GM20431 (cell line): ENCODE results near the gene STK25.
"Not testable (repeated sequence)": the region's sequence is repeated elsewhere in the genome, so short reads cannot be mapped to it uniquely, and the experiment has no call there.

Experiments used
- in situ Hi-C: fragments of 300-500 bp; cut with MseI, MboI; formaldehyde crosslinking; loops from one replicate; pipeline ENCODE4 v1.15.0; 2020; ENCODE audit warnings: low sequenced_read_pairs; ENCODE audit not compliant: unreplicated experiment

STK25 gene

DNA sequence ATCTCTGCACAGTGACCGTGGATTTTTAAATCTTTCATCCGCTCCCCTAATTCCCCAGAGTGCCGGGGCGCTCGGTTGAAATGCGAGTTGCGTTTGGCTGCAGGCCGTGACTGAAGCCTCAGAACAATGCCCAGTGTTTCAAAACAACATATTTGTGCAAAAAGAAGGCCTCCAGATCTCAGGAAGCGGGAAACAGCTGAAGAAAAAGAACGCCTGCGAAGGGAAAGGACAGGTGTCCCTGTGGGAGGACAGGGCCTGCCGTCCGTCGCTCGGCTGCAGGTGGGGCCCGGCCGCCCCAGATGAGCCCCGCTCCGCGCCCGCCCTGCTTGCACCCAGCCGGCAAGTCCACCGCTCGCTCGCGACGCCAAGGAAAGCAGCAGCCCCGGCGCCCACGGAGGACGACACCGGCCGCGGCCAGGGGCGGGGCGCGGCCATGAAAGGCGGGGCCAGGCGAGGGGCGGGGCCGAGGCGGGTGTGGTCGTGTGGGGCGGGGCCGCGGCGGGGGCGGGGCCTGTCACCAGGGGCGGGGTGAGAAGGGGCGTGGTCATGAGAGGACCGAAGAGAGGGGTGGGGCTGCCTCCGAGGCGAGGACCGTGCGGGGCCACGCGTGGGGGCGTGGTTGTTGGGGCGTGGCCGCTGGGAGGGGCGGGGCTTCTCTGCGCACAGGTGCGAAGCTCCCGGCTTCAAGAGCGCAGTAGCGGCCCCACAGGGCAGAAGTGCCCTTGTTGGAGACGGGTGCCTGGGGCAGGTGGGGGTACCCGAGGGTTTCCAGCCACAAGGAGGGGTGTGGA is 32.6 kb upstream of the STK25 start:
- in situ Hi-C loops = no loop called here

DNA sequence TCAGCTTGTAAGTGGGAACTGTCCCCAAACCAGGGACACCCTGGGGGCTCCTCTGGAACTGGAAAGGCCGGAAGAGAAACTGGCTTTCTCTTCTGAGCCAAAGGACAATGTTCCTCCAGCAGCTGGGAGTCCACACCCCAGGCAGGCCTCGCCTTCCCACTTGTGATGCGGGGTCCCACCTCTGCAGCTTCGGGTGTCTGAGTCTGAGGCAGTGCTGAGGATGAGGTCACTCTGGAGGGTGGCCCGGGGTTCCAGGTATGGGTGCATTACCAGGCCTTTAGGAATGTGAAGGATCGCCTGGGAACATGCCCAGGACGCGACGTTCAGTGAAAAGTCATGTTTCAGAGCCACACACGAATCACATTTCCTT is 32.0 kb upstream of the STK25 start:
- in situ Hi-C loops = no loop called here

DNA sequence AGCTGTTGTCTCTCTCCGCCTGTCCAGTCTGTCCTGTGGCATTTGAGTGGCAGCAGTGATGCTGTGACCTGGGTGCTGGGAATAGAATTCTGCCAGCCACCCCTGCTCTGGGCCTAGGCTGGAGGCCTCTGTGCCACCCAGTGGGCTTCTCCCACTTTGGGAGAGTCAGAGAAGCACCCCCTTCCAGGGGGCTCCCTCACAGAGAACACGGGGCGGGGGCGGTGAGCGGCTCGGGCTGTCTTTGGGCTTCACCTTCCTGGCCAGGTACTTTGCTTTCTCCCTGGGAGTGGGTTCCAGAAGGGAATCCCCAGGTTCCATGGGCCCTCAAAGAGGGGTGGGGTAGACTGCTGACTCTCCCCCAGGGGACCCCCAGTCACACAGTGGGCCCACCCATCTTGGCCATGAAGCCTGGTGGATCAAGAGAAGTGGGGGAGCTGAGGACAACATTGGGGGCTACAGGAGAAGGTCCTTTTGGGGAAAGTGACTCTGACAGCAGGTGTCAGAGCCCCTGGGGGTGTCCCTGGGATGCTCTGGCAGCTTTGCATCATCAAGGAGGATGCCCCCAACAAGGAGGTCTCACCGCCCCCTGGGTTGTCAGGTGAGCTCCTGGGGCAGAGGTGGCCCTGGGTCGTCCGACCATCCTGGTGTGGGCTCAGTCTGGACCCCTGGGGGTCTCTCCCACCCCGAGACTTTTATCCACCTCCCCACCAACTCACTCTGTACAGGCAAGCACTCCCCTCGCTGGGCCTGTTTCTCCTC is 31.4 kb upstream of the STK25 start:
- in situ Hi-C loops = no loop called here

DNA sequence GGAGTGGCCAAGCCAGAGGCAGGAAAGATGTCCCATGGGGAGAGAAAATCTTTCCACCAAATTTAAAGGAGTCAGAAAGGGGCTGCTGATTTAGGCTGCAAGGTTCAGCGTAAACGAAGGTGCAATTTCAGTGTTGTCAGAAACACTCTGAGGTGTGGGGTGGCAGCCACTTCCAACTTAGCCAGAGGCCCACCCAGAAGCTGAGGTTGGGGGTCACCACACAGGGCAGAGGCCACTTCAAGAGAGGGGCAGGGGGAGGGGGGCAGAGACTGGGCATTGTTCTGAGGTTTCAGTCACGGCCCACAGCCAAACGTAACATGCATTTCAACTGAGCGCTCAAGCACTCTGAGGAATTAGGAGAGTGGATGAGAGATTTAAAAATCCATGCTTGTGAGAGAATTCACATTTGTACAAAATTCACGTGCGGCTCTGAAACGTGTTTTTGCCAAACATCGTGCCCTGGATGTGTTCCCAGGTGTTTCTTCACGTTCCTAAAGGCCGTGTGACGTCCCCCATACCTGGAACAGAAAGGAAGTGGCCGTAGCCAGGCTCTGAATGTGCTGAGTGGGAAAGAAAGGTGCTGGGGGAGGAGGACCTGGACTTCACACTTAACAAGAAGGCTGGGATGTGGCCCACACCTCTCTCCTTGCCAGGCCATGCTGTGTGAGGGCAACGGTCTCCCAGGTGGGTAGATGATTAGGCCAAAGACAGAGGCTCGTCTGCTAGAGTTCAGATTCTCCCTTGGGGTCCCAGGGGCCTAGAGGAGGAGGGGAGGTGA is 30.6 kb upstream of the STK25 start:
- in situ Hi-C loops = no loop called here

DNA sequence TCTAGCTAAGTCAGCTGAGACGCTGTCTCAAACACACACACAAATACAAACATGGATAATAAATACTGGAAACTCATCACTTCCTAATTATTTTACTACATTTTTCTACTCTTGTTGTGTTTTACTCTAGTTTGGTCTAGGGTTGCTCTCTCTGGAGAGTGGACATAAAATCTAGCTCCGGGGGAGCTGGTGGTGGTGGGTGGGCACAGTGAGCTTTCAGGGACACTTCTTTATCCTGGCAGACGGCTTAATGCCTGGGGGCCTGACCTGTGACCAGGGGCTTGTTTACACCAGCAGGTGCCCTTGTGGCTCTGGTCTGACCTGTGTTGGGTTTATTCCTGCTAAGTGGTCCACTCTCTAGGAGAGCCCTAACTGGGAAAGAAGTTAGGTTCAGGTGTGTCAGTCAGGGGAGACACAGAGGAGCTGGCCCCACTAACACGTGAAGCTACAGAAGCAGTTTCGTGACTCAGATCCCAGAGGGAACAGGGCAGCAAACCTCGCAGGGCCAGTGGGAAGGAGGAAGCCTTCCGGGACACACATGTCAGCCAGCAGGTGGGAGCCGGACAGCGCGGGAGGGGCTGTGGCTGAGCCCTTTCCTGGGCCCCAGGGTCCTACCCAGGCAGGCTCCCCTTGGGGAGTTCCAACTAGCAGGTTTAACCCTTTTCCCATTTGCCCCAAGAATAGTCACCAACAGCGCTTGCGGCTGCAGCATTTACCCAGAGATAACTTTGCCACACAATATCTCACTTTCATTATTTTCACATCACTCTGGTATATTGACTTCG is 27.7 kb upstream of the STK25 start:
- in situ Hi-C loops = no loop called here

DNA sequence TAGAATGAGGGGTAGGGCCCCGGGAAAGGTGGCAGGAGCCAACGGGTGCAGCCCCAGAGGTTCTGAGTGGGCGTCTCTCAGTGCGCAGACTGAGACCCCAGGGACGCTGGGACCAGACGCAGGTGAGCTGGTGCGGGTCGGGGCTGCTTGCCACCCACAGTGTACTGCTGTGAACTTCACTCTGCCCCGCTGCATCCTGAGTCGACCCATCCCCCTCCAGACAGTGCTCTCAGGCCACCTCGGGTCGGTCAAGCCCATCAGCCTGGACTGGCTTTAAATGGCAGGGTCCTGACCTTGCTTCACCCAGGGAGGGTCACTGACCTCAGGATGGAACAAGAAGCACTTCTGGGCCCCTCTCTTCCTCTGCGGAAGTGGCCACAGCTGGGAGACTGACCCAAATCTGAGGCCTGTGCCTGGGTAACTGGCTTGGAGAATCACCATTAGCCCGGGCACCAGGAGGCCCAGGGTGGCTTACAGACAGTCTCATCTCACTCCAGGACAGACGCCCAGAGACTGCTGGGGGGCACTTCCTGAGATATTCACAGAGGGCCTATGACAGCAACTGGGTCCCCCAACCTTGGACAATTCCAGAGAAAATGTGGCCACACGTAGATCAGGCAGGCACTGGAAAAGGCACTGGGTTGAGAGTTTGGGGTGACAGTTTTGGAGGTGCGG is 26.5 kb upstream of the STK25 start:
- in situ Hi-C loops = no loop called here

DNA sequence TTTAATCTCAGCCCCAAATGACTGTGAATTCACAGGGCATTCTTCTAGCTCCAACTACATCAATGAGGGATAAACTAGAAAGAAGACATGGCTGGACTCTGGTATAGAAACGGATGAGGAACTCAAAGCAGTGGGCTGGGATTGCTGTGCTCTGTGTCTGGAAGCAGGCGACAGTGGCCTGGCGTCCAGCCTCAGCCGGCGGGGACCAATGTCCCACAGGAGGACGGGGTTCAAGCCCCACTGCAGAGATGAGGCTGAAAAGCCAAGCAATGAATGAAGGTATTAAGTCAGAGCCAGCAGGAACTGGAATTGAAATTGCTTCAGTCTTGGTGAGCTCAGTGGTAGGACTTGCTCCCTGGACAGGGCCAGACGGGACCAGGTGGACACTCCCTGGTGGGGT is 25.9 kb upstream of the STK25 start:
- in situ Hi-C loops = no loop called here

DNA sequence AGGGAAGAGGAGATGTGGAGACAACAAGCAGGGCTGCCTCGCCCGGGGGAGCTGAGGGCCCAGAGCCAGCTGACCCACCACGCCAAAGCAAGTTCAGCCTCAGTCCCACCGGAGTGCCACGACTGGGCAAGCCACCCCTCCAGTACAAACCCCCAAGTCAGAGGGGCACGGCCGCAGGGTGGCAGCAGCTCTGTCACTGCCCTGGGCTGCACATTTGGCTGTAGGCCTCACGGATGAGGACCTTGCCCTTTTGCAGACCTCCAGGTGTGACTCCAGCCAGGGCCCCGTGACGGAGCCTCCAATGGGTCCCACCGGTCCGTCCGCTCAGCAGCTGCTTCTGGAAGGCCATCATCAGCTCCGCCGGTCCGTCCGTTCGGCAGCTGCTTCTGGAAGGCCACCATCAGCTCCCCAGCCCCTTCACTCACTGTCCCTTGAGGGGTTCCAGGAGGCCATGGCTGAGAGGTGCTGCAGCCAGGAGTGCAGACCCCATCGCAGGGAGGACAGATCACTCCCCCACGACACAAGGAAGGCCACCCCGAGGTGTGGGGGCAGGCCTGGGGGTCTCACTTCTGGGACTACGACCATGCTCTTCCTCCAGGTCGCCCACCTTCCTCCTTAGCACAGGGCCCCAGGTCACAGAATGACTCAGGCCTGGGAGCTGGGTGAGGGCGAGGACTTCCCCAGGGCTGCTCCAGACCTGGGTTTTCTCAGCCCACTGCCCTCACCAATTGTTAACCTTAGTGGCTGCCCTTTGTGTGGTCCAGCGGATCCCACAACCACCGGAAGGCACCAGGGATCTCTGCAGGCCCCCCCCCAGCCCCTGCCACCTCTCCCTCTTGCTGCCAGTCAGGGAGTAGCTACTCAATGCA is 24.6 kb upstream of the STK25 start:
- in situ Hi-C loops = no loop called here

DNA sequence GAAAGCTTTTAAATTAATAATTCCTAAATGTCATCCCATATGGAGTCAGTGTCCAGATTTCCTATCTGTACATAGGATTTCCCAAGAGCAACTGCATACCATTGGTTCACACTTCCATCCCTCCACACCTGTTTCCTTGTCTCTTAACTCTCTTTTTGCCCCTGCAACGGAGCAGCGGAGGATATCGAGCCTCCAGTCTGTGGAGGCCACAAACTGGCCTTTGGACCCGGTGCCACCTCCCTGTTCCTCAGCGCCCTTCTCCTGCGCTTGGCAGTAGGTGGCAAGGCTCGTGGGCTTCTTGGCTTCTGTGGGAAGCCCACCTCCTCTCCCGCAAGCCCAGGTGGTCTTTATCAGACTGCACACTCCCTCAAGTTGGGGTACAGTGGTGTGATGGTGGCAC is 23.8 kb upstream of the STK25 start:
- in situ Hi-C loops = no loop called here

DNA sequence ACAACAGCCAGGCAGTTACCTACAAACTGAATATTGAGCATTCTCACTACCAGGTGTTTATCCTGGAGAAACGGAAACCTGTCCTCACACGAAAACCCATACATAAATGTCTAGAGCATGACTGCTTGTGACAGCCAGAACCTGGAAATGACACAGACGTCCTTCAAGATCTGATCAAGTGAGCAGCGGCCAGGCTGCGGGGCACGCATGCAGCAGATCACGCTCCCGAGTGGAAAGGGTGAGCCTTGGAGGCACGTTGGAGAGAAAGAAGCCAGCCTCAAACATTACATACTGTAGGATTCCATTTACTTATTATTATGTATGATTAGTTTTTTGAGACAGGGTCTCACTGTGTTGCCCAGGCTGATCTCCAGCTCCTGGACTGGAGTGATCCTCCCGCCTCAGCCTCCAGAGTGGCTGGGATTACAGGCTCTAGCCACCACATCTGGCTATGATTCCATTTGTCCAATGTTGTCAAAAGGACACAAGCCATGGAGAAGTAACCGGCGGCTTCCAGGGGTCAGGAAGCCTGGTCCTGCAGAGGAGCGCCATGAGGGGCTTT is 22.9 kb upstream of the STK25 start:
- in situ Hi-C loops = no loop called here

DNA sequence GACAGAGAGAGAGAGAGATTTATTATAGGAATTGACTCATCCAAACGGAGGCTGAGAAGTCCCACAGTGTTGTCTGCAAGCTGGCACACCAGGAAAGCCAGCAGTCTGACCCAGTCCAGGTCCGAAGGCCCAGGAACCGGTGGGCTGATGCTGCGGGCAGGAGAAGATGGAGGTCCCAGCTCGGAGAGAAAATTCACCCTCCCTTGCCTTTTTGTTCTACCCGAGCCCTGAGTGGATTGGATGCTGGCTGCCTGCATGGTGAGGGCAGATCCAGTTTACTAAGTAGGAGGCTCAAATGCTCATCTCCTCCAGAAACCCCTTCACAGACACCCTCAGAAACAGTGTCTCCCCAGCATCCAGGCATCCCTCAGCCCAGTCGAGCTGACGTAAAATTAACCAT is 22.2 kb upstream of the STK25 start:
- in situ Hi-C loops = no loop called here

DNA sequence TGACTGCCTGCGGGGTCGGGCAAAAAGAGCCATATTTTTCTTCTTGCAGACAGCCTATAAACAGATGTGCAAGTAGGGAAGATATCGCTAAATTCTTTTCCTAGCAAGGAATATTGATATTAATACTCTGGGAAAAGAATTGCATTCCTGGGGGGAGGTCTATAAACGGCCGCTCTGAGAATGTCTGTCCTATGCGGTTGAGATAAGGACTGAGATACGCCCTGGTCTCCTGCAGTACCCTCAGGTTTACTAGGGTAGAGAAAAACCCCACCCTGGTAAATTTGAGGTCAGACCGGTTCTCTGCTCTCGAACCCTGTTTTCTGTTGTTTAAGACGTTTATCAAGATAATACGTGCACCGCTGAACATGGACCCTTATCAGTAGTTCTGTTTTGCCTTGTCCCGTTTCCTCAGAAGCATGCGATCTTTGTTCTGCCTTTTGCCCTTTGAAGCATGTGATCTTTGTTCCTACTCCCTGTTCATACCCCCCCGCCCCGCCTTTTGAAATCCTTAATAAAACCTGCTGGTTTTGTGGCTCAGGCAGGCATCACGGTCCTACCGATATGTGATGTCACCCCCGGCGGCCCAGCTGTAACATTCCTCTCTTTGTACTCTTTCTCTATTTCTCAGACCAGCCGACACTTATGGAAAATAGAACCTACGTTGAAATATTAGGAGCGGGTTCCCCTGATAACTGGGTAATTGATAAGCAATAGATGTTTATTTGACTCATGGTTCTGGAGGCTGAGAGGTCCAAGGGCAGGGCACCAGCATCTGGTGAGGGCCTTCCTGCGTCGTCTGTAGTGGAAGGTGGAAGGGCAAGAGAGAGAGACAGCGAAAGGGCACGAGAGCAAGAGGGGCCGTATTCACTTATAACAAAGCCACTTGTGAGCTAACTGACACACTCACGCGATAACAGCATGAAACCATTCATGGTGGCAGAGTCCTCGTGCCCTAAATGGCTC is 17.7 kb upstream of the STK25 start:
- in situ Hi-C loops = not testable (repeated sequence)

DNA sequence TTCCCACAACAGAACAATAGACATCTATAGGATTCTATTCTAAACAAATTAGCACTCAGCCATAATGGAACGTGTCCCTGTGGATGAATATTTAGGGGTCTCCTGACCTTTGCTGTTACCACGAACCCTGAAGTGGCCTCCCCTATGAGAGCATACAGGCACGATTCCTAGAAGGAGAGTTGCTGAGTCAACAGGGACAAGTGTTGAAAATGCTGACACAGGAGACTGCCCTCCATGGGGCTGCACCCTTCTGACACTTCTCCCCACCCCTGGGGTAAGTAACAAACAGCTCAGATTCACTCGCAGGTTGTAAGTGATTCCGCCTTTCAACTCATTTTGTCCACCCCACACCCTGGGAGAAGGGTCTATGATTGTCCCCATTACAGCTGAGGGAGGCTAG is 14.1 kb upstream of the STK25 start:
- in situ Hi-C loops = no loop called here

DNA sequence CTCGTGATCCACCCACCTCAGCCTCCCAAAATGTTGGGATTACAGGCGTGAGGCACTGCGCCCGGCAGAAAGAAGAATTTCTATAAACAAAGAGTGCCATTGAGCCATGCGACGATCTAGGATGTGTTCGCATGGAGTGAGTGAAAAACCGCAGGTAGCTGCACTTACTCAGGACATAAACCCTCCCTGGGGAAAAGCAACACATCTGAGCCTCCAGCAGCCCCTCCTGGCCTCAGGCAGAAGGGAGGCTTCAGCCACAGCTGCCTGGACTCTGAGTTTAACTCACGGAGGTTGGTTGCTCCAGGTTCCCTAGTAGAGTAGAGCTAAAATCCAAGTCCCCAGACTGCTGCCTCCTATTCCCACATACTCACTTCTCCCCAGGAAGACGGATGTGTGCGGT is 11.3 kb upstream of the STK25 start:
- in situ Hi-C loops = no loop called here

DNA sequence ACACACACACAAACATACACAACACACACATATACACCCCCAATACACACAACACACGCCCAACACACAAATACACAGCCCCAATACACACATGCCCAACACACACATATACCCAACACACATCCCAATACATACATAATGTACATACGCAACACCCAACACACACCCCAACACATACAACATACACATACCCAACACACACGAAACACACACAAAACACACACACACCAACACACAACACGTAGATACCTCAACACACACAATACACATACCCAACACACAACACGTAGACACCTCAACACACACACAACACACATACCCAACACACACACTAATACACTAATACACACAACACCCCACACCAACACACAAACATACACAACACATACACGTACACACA is 8.9 kb upstream of the STK25 start:
- in situ Hi-C loops = no loop called here

DNA sequence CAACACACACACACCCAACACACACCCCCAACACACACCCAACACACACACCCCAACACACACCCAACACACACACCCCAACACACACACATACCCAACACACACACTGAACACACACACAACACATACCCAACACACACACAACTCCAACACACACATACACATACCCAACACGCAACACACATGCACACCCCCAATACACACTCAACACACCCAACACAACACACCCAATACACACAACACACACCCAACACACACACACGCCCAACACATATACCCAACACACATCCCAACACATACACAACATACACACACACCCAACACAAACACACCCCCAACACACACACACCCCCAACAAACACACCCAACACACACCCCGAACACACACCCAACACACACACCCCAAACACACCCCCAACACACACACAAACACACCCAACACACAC is 8.2 kb upstream of the STK25 start:
- in situ Hi-C loops = no loop called here

DNA sequence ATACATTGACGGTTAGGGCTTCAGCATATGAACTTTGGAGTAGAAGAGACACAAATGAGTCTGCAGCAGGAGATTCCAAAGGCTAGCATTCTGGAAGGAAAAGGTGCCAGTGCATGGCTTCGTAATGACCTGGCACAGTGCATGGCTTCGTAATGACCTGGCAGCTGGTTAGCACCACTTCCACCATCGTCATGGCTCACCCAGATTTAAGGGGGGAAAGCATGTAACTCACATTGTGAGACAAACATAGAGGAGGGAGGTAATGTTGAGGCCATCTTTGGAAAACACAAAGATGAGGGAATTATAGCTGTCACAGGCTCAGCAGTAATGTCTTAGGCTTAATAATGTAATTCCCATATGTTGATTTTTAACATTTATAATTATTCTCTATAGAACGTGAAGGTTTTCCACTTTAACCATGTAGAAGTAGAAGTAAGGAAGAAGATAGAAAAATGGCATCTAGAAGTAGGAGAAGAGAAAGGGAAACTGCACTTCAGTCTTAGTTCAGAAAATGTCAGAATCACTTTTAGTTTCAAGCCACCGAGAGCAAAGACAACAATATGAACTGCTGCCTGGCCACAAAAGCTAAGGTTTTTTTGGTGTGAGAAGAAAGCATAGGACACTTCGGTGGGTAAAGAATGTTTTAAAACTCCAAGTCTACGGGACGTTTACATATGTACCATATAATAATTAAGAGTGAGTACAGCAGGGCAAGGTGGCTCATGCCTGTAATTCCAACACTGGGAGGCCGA is 6.8 kb upstream of the STK25 start:
- in situ Hi-C loops = no loop called here
